BLaER1 (cell line): ENCODE data around the gene EPYC.

Experiments
- H3K27ac ChIP-seq: shearing (Covaris generic); formaldehyde crosslinking; 2 replicates; pipeline ENCODE4 v1.8.1; 2022
- H3K27me3 ChIP-seq: shearing (Covaris generic); formaldehyde crosslinking; 2 replicates; pipeline ENCODE4 v1.8.1; 2022
- H3K36me3 ChIP-seq: shearing (Covaris generic); formaldehyde crosslinking; 2 replicates; pipeline ENCODE4 v1.8.1; 2022
- H3K4me1 ChIP-seq: shearing (Covaris generic); formaldehyde crosslinking; 2 replicates; pipeline ENCODE4 v1.8.1; 2022
- H3K4me2 ChIP-seq: shearing (Covaris generic); formaldehyde crosslinking; 2 replicates; pipeline ENCODE4 v1.8.1; 2022
- H3K4me3 ChIP-seq: shearing (Covaris generic); formaldehyde crosslinking; 2 replicates; pipeline ENCODE4 v1.8.1; 2022
- H3K9ac ChIP-seq: shearing (Covaris generic); formaldehyde crosslinking; 2 replicates; pipeline ENCODE4 v1.8.1; 2022
- H3K9me3 ChIP-seq: shearing (Covaris generic); formaldehyde crosslinking; 2 replicates; pipeline ENCODE4 v1.8.1; 2022
- H4K20me1 ChIP-seq: shearing (Covaris generic); formaldehyde crosslinking; 2 replicates; pipeline ENCODE4 v1.8.1; 2022
- Cebpa-rat ChIP-seq: shearing (Covaris generic); IDR thresholded peaks from 2 replicates; pipeline ENCODE4 v1.8.1; 2022

EPYC gene

DNA sequence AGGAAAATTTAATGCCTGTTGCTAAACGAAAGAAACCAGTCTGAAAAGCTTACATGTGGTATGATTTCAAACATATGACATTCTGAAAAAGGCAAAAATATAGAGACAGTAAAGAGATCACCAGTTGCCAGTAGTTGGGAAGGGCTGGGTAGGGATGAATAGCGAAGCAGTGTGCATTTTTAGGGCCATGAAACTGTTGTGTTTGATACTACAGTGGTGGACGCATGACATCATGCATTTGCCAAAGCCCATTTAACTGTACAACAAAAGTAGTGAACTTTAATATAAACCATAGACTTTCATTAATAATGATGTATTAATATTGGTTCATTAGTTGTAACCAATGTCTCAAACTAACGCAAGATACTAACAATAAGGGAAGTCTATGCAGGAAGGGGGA lies 14.7 kb upstream of the EPYC start:
- no peak overlapping the region for H3K4me3 ChIP-seq
- H3K27me3 ChIP-seq = no peaks in the 10 kb centered on the region
- no peak overlapping the region for H3K4me2 ChIP-seq
- H4K20me1 ChIP-seq = no peaks in the 10 kb centered on the region
- TF ChIP-seq Cebpa-rat = no peak
- no peaks in the 10 kb centered on the region for H3K9me3 ChIP-seq
- H3K27ac ChIP-seq = no peak overlapping the region
- no peaks in the 10 kb centered on the region for H3K36me3 ChIP-seq
- H3K9ac ChIP-seq = no peak overlapping the region
- H3K4me1 ChIP-seq = no peaks in the 10 kb centered on the region

DNA sequence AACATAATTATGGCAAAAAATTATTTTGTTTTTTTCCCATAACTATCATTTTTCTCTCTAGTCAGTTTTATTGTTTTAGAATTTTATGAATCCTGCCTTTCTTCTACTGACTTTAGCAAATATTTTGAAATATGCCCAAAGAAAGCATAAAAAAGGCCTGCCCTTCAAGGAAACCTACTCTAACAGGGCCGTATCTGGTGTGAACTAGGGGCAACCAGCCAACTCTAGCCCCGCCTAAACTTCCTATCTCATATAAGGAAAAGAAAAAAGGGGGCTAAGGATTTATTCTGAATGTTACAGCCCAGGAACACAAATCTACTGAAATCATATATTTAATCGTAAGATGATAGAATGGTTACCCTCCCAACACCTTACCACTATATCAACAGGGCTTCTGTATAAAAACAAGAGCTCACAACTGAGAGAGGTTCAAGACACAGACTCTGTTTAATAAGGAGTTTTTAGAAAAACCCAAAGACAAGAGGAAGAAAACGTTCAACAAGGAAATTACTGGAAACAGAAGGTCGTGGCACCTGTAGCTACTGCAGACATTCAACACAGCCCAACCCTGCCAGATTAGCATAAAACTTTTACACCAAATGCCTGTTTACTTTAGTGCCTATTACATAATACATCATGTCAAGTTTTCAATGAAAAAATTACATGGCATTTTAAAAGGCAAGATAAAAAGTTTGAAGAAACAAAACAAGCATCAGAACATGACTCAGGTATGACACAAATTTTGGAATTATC lies 12.9 kb upstream of the EPYC start:
- H3K36me3 ChIP-seq = no peaks in the 10 kb centered on the region
- TF ChIP-seq Cebpa-rat = no peak
- no peak overlapping the region for H3K4me2 ChIP-seq
- H3K9ac ChIP-seq = no peak overlapping the region
- no peaks in the 10 kb centered on the region for H4K20me1 ChIP-seq
- H3K4me1 ChIP-seq = no peaks in the 10 kb centered on the region
- H3K9me3 ChIP-seq = no peaks in the 10 kb centered on the region
- no peak overlapping the region for H3K4me3 ChIP-seq
- H3K27ac ChIP-seq = no peak overlapping the region
- H3K27me3 ChIP-seq = no peaks in the 10 kb centered on the region

DNA sequence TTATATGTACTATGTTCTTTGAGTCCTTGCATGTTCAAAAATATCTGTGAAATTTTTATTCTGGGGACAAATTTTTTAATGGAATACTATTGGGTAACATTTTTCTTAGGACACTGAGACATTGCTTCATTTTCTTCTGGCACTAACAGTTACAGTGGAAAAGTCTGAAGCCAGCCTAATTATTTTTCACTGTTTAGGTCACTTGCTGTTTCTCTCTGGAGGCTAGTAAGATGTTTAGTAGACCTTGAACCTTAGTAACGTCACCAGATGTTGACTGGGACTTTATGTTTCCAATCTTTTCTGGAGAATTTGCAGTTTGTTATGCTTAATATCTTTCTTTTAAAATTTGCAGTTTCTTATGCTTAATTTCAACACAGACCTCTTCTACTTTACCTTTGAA lies 12.3 kb upstream of the EPYC start:
- no peak for TF ChIP-seq Cebpa-rat
- no peaks in the 10 kb centered on the region for H3K36me3 ChIP-seq
- no peaks in the 10 kb centered on the region for H3K9me3 ChIP-seq
- no peak overlapping the region for H3K4me3 ChIP-seq
- no peak overlapping the region for H3K9ac ChIP-seq
- no peaks in the 10 kb centered on the region for H3K27me3 ChIP-seq
- no peak overlapping the region for H3K4me2 ChIP-seq
- H3K27ac ChIP-seq = no peak overlapping the region
- H3K4me1 ChIP-seq = no peaks in the 10 kb centered on the region
- no peaks in the 10 kb centered on the region for H4K20me1 ChIP-seq

DNA sequence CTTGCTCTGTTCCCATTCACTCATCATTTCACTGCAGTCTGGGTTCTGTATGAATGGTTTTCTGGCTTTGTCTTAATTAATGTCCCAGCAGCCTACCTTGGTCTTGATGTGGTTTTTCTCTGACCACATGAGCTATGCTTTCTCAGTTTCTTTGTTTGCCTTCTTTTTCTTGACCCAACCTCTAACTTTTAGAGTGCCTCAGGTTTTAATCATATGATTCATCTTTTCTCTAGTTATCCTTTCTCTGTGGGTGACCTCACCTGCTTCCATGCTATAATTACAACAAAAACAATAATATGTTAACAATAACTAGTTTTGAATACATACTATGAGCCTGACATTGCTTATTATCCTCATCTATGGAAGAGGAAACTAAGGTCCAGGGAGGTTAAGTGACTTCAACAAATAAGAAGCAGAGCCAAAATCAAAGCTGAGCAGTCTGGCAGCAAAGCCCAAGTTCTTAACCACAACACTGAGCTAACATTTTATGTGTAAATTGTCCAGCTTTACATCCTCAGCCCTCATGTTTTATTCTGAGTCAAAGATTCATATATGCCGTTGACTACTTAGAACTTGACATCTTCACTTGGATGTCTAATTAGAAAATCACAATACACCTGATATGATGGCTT lies 4.7 kb upstream of the EPYC start:
- no peak overlapping the region for H3K4me3 ChIP-seq
- no peak for TF ChIP-seq Cebpa-rat
- H3K4me2 ChIP-seq = no peak overlapping the region
- H3K9me3 ChIP-seq = no peaks in the 10 kb centered on the region
- no peaks in the 10 kb centered on the region for H3K4me1 ChIP-seq
- H3K9ac ChIP-seq = no peak overlapping the region
- no peaks in the 10 kb centered on the region for H4K20me1 ChIP-seq
- H3K36me3 ChIP-seq = no peaks in the 10 kb centered on the region
- H3K27ac ChIP-seq = no peak overlapping the region
- no peaks in the 10 kb centered on the region for H3K27me3 ChIP-seq

DNA sequence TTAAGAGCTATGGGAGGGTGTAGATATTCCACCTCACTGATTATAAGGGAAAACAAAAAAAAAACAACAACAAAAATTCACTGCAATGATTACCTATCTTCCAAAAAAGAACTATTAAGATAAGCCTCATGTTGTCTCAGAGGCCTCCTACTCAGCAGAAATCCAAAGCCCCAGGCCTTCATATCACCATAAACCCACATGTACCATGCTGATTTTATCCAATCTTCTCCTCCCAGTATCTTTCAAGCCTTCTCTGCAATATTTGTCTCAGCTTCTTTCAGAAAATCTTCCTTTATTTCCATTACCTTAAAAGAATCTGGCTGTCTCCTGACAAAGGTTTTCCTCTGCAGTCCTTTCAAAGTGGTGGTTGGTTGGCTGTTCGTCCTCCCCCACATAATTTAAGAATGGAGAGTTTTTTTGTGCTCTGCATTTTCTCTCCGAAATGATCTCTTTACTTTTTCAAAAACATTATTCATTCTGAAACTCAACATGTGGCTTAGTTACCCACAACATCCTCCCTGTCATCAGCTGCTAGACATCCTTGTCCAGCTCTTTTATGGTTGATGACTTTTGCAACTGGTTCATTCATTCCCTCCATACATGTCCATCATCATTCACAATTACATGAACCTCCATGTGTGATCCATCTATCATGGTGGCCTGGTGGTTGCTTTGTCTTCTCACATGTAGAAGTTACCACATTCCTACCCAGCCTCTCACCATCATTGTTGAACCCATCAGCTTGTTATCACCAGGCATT lies 2.9 kb upstream of the EPYC start:
- no peaks in the 10 kb centered on the region for H4K20me1 ChIP-seq
- H3K36me3 ChIP-seq = no peaks in the 10 kb centered on the region
- no peaks in the 10 kb centered on the region for H3K4me1 ChIP-seq
- H3K9me3 ChIP-seq = no peaks in the 10 kb centered on the region
- H3K4me3 ChIP-seq = no peak overlapping the region
- H3K4me2 ChIP-seq = no peak overlapping the region
- no peak overlapping the region for H3K27ac ChIP-seq
- no peak for TF ChIP-seq Cebpa-rat
- no peaks in the 10 kb centered on the region for H3K27me3 ChIP-seq
- H3K9ac ChIP-seq = no peak overlapping the region

DNA sequence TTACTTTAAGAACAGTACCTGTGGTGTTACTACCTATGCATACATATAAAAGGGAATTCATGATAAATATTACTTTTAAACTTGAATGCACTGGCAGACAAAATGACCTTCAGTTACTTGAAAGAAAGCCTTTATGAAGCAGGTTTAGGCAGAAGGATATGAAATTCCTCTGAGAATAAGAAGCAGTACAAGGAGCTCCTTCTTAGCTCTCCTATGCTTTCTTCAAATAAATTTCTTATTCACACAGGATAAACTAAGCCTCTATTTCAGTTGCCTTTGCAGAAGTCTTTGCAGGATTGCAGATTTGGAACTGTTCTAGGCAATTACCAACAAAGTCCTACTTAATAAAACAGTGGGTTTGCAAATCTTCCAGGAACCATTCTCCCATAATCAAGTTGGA lies 1.0 kb downstream of the EPYC start:
- Histone ChIP-seq H3K4me2 (no peak overlapping the region), H3K36me3 (no peaks in the 10 kb centered on the region), H3K4me3 (no peak overlapping the region), H3K9me3 (no peaks in the 10 kb centered on the region), H3K27me3 (no peaks in the 10 kb centered on the region), H3K4me1 (no peaks in the 10 kb centered on the region), H3K9ac (no peak overlapping the region), H4K20me1 (no peaks in the 10 kb centered on the region), H3K27ac (no peak overlapping the region)
- TF ChIP-seq Cebpa-rat = no peak

DNA sequence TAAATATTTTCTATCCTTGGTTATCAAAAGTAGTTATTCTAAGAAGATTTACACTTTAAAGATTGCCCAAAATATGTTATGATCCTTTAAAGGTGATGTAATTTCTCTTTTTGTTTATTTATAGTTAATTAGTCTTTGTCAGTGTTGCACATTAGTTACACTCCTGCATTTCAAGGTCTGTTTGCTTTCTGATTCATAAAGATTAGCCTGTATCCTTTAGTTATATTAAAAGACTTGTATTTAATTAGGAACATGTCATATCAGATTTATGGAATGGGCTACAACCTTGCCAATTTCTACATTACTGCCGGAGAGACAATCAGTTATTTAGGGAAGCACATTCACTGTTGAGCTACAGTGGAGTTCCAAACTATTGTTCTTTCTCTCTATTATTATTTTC lies 3.5 kb downstream of the EPYC start:
- no peaks in the 10 kb centered on the region for H4K20me1 ChIP-seq
- H3K4me1 ChIP-seq = no peaks in the 10 kb centered on the region
- H3K27ac ChIP-seq = no peak overlapping the region
- no peak overlapping the region for H3K4me3 ChIP-seq
- no peaks in the 10 kb centered on the region for H3K9me3 ChIP-seq
- no peaks in the 10 kb centered on the region for H3K27me3 ChIP-seq
- TF ChIP-seq Cebpa-rat = no peak
- H3K36me3 ChIP-seq = no peaks in the 10 kb centered on the region
- H3K4me2 ChIP-seq = no peak overlapping the region
- no peak overlapping the region for H3K9ac ChIP-seq

DNA sequence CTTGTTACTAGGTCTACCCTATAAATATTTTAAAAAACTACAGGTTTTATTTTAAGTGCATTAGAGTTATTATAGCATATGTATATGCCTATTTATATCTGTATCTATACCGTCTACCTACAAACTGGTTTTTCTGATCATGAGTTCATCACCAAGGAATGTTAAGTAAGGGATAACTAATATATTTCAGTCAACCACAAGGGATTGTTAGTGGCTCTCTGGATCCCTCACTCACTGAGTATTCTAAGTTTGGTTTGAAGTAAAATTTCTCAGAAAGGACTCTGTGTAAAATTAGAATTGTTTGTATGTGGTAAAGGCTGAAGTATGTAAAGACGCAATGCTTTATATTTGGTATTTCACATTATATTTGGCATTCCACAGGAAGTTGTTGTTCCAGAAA lies 4.8 kb downstream of the EPYC start:
- H3K9me3 ChIP-seq = no peaks in the 10 kb centered on the region
- H4K20me1 ChIP-seq = no peaks in the 10 kb centered on the region
- H3K4me3 ChIP-seq = no peak overlapping the region
- no peak for TF ChIP-seq Cebpa-rat
- no peak overlapping the region for H3K9ac ChIP-seq
- H3K36me3 ChIP-seq = no peaks in the 10 kb centered on the region
- no peaks in the 10 kb centered on the region for H3K4me1 ChIP-seq
- no peak overlapping the region for H3K4me2 ChIP-seq
- H3K27me3 ChIP-seq = no peaks in the 10 kb centered on the region
- no peak overlapping the region for H3K27ac ChIP-seq

DNA sequence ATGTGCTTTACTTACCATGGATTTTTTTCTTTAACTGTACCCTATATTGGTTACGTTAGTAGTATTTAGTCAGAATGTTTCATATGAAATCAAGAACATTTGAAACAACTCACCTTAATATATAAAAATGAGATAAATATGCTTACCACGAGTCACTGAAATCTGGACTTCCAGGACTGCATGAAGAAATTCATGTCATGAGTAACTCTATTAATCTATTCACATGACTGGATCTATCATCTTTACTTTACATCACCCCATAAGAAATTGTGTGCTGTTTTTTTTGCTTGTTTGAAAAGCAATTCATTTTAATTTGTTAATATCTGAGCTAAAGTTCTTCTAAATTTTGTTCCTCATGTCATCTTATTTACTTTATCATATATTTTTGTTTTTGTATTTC lies 5.2 kb downstream of the EPYC start:
- no peak for TF ChIP-seq Cebpa-rat

DNA sequence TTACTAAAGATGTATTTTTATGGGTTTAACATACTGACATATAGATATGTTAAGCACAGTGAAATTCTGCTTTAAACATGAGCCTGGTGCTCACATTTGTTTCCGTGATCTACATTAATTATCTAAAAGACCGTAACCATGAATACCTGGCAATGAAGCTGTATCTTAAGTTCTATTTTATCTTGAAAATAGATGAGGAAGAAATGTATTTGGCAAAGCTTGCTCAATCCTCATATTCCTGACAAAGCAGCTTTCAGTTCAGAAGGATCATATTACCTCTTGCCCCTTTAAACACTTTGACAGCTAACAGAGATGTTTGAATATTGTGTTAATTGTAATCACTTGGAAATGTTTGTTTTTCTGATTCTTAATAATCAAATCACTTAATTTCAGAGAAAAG lies 9.8 kb downstream of the EPYC start:
- Histone ChIP-seq H3K27ac (no peak overlapping the region), H3K4me2 (no peak overlapping the region), H3K4me1 (no peaks in the 10 kb centered on the region), H3K4me3 (no peak overlapping the region), H3K27me3 (no peaks in the 10 kb centered on the region), H3K9me3 (no peaks in the 10 kb centered on the region), H4K20me1 (no peaks in the 10 kb centered on the region), H3K36me3 (no peaks in the 10 kb centered on the region), H3K9ac (no peak overlapping the region)
- no peak for TF ChIP-seq Cebpa-rat

More for the DNA sequence above, 5.2 kb downstream of the EPYC start:
- H3K4me1 ChIP-seq = no peaks in the 10 kb centered on the region
- H3K36me3 ChIP-seq = no peaks in the 10 kb centered on the region
- H3K4me2 ChIP-seq = no peak overlapping the region
- no peak overlapping the region for H3K4me3 ChIP-seq
- H3K9ac ChIP-seq = no peak overlapping the region
- H3K9me3 ChIP-seq = no peaks in the 10 kb centered on the region
- H3K27ac ChIP-seq = no peak overlapping the region
- no peaks in the 10 kb centered on the region for H4K20me1 ChIP-seq
- H3K27me3 ChIP-seq = no peaks in the 10 kb centered on the region
